ENCODE data around the gene ZDHHC14. TPM values are rescaled to one million over a fixed set of nuclear protein-coding genes. Genes with fewer than 3 reads are reported as not detected.

The ZDHHC14 gene
- total and polyA plus RNA-seq, 12 donors, result 7.7 to 31.2 (median 15.2) TPM

DNA sequence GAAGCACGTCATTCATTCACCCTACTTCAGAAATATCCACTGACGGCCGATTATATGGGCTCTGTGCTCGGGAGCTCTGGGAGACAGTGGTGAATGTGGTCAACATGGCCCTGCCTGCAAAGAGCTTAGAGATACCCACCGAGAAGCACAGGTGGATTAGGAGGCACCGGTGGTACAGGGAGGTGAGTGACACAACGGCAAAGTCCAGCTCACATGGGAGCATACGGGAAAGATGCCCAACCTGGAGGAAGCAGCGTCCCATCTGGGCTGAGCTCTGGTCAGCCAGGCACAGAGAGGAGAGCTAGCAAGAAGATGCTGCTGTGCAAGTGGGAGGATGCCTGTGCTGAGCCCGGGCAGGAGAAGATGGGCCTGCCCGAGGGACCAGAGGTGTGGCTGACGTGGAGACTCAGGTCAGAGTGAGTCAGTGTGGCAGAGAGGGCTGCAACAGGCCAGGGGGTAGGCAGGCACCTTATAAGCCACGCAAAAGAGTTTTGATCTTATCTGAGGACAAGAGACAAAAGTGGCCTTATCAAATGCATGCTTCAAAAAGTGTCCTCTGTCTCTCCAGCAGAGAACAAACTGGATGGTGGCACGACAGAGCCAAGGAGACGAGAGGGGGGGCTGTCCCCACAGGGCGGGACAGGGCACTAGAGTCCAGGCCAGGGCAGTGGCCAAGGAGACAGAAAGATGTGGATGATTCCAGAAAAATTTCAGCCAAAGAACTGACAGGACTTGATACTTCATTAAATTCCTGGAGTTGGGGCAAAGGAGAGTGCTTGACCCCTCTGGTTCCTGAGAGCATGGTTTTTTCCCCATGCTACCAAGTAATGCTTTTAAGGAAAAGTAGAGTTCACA lies 227.5 kb downstream of the ZDHHC14 start:
- Histone ChIP-seq H3K27me3 (no peaks in the 10 kb centered on the region), H3K36me3 (no peaks in the 10 kb centered on the region), H3K4me1 (peaks cover 0 to 15% (median 0%) of the 10 kb centered on the region in 9 donors), H3K9me3 (no peaks in the 10 kb centered on the region), H3K4me3 (no peak overlapping the region), H3K27ac (no peak overlapping the region)
- 83 to 85% methylated on average over 16 of the region's 16 CpGs for WGBS, 2 donors
- TF ChIP-seq, protein P1, sequence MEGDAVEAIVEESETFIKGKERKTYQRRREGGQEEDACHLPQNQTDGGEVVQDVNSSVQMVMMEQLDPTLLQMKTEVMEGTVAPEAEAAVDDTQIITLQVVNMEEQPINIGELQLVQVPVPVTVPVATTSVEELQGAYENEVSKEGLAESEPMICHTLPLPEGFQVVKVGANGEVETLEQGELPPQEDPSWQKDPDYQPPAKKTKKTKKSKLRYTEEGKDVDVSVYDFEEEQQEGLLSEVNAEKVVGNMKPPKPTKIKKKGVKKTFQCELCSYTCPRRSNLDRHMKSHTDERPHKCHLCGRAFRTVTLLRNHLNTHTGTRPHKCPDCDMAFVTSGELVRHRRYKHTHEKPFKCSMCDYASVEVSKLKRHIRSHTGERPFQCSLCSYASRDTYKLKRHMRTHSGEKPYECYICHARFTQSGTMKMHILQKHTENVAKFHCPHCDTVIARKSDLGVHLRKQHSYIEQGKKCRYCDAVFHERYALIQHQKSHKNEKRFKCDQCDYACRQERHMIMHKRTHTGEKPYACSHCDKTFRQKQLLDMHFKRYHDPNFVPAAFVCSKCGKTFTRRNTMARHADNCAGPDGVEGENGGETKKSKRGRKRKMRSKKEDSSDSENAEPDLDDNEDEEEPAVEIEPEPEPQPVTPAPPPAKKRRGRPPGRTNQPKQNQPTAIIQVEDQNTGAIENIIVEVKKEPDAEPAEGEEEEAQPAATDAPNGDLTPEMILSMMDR (IDR thresholded peaks at IDR 0.05), result no peak
- DNase-seq (no peak), ATAC-seq (peak in 4 of 8 donors; percentile 40 to 63 (median 44))
- intact Hi-C loops (cut with DNase I), result no loop called here

DNA sequence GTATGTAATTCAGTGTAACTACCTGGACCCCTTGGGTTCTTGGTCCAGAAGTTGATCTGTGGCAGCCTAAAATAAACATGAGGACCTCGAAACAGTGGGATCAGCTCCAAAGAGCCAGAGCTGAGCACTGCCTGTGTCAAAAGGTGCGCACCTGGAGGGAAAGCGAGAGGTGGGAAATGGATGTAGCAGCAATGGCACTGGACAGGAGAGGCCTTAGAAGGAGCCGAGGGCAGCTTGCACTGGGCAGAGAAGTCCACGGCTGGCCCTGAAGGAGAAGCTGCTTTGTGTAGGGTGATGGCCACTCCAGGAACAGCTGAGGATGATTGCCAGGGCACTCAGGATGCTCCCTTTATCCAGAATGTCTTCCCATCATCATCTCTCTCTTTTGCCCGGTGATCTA lies 228.1 kb downstream of the ZDHHC14 start:
- H3K27me3 ChIP-seq, result no peaks in the 10 kb centered on the region
- DNase-seq, result no peak
- no peak overlapping the region for H3K4me3 ChIP-seq
- TF ChIP-seq, protein P1 (IDR thresholded peaks at IDR 0.05), result no peak
- H3K9me3 ChIP-seq, result no peaks in the 10 kb centered on the region
- intact Hi-C loops (cut with DNase I), result no loop called here
- no peak for ATAC-seq
- no peak overlapping the region for H3K27ac ChIP-seq
- peaks cover 0 to 15% (median 0%) of the 10 kb centered on the region in 9 donors for H3K4me1 ChIP-seq
- 95 to 96% methylated on average over 6 of the region's 6 CpGs for WGBS, 2 donors
- no peaks in the 10 kb centered on the region for H3K36me3 ChIP-seq

DNA sequence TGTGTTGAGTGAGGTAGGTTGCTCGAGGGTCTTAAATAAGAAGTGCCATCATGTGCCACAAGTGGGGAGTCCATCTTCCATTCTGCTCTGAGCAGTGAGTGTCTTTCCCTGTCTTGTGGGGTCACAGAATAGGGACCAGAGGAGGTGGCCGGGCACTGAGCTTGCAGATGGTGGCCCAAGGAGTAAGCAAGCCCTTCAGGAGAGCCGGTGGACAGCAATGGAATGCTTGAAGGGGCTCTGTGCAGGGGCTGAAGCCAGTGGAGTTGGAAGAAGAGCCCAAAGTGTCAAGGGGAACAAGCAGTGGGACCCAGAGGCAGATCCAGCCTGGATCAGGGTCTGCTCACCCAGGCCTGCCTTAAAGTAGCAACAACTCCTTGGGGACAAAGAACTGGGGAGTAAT lies 228.6 kb downstream of the ZDHHC14 start:
- TF ChIP-seq, protein P1 (IDR thresholded peaks at IDR 0.05), result no peak
- no peaks in the 10 kb centered on the region for H3K9me3 ChIP-seq
- WGBS, 2 donors, result 99 to 100% methylated on average over 3 of the region's 3 CpGs
- H3K27me3 ChIP-seq, result no peaks in the 10 kb centered on the region
- DNase-seq (no peak), ATAC-seq (no peak)
- H3K36me3 ChIP-seq, result no peaks in the 10 kb centered on the region
- no peak overlapping the region for H3K27ac ChIP-seq
- intact Hi-C loops (cut with DNase I), result no loop called here
- H3K4me1 ChIP-seq, result peaks cover 0 to 15% (median 0%) of the 10 kb centered on the region in 9 donors
- no peak overlapping the region for H3K4me3 ChIP-seq

DNA sequence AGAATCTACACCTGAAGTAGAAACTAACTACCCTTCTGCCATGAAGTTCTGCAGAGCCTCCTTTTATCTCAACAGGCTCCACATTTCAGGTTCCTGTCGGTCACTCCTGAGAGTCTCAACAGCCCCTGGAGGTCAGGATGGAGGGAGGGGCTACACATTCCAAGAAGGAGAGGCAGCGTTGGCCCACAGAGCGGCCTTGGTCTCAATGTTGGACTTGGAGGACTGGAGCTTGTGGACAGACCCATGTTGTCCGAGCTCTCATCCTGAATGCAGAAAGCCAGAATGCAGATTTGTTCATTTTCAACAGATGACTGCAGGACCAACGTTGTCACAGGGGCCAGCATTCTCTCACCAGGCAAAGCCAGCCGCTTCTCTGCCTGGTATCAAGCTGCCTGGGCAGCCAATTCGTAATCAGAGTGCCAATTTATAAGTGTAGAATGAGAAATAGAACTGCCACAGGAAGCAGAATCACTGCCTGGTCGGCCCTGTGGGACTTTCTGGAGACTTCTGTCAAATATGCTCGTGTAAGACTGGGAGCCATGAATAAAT lies 229.5 kb downstream of the ZDHHC14 start:
- DNase-seq (no peak), ATAC-seq (peak in 3 of 8 donors; percentile 35 to 55 (median 48))
- no peaks in the 10 kb centered on the region for H3K36me3 ChIP-seq
- H3K27me3 ChIP-seq, result no peaks in the 10 kb centered on the region
- H3K4me3 ChIP-seq, result no peak overlapping the region
- intact Hi-C loops (cut with DNase I), result no loop called here
- WGBS, 2 donors, result 69 to 78% methylated on average over 9 of the region's 9 CpGs
- H3K4me1 ChIP-seq, result peaks cover 0 to 15% (median 6%) of the 10 kb centered on the region in 9 donors
- no peak overlapping the region for H3K27ac ChIP-seq
- no peaks in the 10 kb centered on the region for H3K9me3 ChIP-seq
- TF ChIP-seq, protein P1 (IDR thresholded peaks at IDR 0.05), result no peak

Measured in heart right ventricle (tissue), 16 donors.